ENCODE data around the gene CBLN2.

CBLN2 gene

GRCh38 chr18:72544092-72544886, at the start of gene CBLN2:
TSS of gene CBLN2 (minus strand) at chr18:72544342. CDS start at chr18:72542160, 2,182 bp downstream.
- DNase-seq (ENCODE audit: low read depth), result no peak

DNA sequence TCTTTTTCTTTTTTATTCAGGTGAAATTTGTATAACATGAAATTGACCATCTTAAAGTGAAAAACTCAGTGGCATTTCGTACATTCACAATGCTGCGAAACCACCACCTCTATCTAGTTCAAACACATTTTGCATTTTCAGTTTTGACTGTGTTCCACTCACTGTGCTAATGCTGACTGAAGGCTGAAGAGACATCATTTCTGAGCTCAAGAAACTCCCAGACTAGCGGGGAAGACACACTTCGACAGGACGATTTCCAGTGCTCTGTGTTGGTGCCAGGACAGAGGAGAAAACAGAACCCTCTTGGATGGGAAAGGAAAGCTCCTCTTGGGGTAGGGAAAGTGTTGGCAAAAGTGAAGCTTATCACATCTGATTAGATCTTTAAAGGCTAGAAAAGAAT, 44.2 kb upstream of the CBLN2 start:
- DNase-seq (ENCODE audit: low read depth), result no peak

GRCh38 chr18:72584787-72585186, 40.6 kb upstream of the CBLN2 start:
- no peak for DNase-seq (ENCODE audit: low read depth)

DNA sequence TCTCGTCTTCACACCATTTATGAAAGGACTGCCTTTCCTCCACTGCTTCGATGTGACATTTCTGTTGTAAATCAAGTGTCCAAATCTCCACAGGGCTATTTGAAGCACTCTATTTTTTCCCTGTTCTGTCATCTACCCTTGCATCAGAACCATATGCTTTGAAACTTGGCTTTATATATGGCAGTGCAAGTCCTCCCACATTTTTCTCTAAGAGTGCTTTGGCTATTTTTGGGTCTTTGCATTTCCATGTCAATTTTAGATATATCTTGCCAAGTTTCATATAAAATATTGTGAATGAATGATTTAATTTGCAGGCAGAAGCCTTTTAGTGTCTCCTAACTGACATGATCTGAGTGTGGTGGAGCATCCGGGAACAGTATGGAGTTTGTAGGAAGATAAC, 37.8 kb upstream of the CBLN2 start:
- no peak for DNase-seq (ENCODE audit: low read depth)

- DNase-seq (ENCODE audit: low read depth), result no peak
Observed at GRCh38 chr18:72572896-72573295, 28.8 kb upstream of the CBLN2 start.

GRCh38 chr18:72566290-72566689, 22.1 kb upstream of the CBLN2 start:
- DNase-seq (ENCODE audit: low read depth), result no peak

DNA sequence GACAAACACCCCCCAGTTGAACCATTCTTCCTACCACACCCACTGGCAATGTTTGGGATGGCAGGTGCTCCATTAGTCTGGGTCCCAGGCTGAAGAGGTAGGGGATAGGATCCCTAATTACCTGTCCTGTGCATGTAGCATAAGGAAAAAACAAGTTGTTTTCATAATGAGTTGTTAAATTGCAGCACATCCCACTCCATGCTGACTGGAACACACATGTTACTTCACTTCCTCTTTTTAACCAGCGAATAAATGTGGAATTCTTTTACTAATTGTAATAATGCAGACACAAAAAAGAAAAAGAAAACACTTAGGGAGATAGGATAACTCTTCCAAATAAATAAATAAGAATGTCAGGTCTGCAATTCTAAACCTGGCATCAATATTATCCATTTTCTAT, 11.8 kb upstream of the CBLN2 start:
- DNase-seq (ENCODE audit: low read depth), result no peak

DNA sequence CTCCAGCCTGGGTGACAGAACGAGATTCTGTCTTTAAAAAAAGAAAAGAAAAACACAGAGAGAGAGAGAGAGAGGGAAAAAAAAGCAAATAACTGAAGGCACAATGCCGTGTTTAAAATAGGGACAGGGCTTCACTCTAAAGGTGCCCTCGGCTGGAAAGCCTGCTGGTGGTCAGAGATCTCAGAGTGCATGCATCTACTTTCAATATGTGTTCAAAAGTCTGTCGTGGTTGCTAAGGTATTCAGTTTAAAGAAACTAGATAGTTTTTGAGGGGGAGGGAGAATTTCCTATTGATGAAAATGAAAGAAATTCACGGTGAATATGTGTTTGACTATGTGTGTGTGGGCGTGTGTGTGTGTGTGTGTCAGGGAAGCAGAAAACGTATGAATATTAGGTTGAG, 11.0 kb upstream of the CBLN2 start:
- DNase-seq (ENCODE audit: low read depth), result no peak

DNA sequence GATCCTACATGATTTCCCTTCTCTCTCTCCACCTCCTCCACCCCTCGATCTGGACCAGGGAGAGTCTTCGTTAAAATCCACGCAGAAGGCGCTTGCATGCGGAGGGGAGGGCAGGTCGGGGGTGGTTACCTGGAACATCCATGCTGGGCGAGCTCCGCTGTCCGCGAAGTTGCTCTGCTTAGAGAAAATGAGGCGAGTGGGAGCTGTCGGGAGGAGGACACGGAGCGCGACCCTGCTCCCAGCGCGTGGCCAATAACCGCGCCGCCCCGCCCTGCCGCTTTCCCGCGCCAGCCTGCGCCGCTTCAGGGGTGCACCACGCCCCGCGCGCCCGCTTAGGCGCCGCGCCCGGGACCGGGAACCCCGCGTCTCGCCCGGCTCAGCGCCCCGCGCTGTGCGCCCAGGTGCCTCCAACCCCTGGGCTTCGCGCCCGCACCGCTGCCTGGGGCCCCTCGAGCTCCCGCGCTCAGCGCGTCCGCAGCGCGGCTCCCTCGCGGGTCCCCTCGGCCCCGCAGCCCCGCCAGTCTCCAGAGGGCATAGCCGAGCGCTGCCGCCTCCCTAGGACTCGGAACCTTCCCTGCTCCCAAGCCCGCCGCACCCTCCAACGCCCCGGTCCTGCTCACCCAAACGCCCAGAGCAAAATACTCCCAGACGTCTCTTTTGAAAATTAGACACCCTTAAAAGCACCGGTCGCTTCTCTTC, 636 bp downstream of the CBLN2 start:
- no peak for DNase-seq (ENCODE audit: low read depth)

DNA sequence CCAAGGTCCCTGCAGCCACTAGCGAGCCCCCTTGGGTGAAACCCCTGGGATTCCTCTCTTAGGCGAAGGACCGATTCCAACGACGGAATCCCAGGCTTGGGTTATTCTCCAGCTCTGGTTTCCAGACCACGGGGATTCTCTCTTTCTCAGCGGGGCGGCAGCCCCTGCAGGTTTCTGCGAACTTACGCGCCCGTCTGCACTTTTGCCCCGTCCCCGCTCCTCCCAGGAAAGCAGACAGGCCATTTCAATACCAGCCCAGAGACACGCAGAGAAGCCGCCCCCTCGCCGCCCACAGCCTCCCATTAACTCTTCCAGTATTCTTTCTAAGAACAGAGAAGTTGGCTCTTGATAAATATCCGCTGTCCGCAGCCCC, 1.2 kb downstream of the CBLN2 start:
- DNase-seq (ENCODE audit: low read depth), result no peak

DNA sequence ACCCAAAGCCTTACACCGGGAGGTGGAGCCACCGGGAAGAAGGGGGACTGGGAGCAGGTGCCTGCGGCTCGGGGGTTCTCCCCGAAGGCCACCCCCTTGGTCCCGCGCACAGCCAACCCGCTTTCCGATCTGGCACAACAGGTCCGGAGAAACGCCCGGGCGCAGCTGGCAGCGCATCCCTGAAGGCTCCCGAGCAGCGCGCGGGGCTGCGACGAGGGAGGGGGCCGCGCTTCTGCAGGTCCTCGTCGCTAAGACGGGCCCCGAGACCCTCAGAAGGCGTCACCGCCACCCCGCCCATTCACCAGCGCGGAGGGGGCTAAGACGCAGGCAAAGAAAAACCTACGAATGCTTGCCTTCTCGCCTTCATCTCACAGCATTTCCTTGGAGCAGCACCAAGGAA, 1.8 kb downstream of the CBLN2 start:
- DNase-seq (ENCODE audit: low read depth), result no peak

DNA sequence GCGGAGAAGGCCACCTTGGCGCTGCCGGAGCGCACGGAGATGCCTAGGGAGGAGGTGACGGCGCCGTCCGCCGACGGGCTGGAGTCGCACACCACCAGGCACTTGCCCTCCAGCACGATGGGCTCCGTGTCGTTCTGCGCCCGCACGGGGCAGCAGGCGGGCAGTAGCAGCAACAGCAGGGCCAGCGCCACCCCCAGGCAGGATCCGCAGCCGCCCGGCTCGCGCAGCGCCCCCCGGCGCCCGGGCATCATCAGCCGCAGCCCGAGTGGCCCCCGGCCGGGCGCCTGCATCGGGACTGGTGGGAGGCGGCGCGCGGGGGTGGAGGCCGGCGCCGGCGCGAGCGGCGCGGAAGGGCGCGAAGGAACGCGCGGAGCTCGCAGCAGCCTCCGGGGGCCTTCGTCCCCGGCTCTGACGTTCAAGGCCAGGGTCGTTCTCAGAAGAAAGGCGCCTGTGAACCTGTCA, 2.2 kb downstream of the CBLN2 start:
- no peak for DNase-seq (ENCODE audit: low read depth)

GRCh38 chr18:72539901-72540300, 4.2 kb downstream of the CBLN2 start:
- no peak for DNase-seq (ENCODE audit: low read depth)

DNA sequence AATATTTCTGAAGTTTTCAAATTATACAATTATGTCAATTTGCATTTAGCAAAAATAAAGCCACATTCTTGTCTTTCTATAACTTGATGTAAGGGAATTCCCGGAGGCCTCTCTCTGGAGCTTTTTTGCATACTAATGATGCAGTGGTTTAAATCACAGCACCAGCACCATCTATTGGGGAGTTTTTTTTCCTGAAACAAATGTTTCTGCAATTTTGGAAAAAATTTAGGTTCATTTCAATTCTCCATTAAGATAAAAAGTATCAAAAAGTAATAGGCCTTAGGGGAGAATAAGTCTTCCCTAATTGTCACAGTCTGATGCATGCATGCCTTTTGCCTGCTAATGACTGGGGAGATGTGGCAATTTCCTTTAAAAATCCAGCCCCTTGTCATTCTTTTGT, 13.5 kb downstream of the CBLN2 start:
- DNase-seq (ENCODE audit: low read depth), result no peak

- DNase-seq (ENCODE audit: low read depth), result no peak
Observed at GRCh38 chr18:72504866-72505265, 39.3 kb downstream of the CBLN2 start.

- DNase-seq (ENCODE audit: low read depth), result no peak
Observed at GRCh38 chr18:72502671-72503431, 41.3 kb downstream of the CBLN2 start.

- no peak for DNase-seq (ENCODE audit: low read depth)
Observed at GRCh38 chr18:72492497-72492896, 51.6 kb downstream of the CBLN2 start.

All from stimulated activated CD8-positive, alpha-beta memory T cell treated with anti-CD3 and anti-CD28 coated beads, Interleukin-12 subunit alpha, Interleukin-12 subunit beta, amount 100 ng/mL, for 1 hour (primary cell).